Hepatocyte (in vitro differentiated cells): Measurements from ENCODE around the gene KSR2.

Experiments
- CTCF ChIP-seq: fragments of 200-600 bp; sonication (generic); IDR thresholded peaks from 2 replicates; pipeline ENCODE4 v1.5.1; 2016; ENCODE audit warnings: antibody characterized with exemption, mild to moderate bottlenecking; ENCODE audit not compliant: poor library complexity
- EZH2 ChIP-seq: fragments of 200-600 bp; sonication (generic); IDR thresholded peaks from 2 replicates; pipeline ENCODE4 v1.6.1; 2016; ENCODE audit warnings: antibody characterized with exemption, mild to moderate bottlenecking, borderline replicate concordance
- EZH2phosphoT487 ChIP-seq: fragments of 200-600 bp; sonication (generic); IDR thresholded peaks from one replicate; pipeline ENCODE4 v1.6.1; 2018; ENCODE audit warnings: antibody characterized with exemption, mild to moderate bottlenecking, low read depth, moderate library complexity; ENCODE audit not compliant: unreplicated experiment, severe bottlenecking

GRCh38 chr12:117457189-117457588 is 511.6 kb downstream of the KSR2 start:
- TF ChIP-seq EZH2, result no peak
- no peak for TF ChIP-seq CTCF
- TF ChIP-seq EZH2phosphoT487, result no peak
